ENCODE data around the gene NAA25. TPM values are rescaled to one million over a fixed set of nuclear protein-coding genes. Genes with fewer than 3 reads are reported as not detected.

NAA25 gene
- total RNA-seq, 4 donors from 2014 or later: 21.1 to 68.6 (median 29.0) TPM

DNA sequence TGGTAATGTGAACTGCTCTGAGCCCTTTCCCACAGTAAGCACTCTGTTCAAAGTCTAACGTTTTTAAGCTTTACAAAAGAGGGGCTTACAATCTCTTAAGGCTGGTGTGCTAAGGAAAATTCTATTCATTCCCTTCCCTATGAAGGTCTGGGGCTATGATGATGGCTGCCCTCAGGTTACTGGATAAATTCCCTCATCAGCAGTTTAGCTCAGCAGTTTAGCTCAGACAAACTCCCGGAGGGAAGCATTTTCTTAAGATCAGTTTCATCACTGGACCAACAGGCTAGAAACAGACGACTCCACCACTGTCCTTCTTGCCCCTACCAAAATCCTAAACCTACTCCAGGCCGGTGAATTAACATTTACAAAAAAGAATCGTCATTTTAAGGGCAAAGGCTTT lies 76.3 kb downstream of the NAA25 start:
- H3K4me3 ChIP-seq: no peak overlapping the region
- no peaks in the 10 kb centered on the region for H3K9me3 ChIP-seq
- DNase-seq (ENCODE audit: low spot score in 2 of 2): no peak
- H3K27ac ChIP-seq: no peak overlapping the region
- peaks cover 67% of the 10 kb centered on the region for H3K36me3 ChIP-seq
- no peaks in the 10 kb centered on the region for H3K4me1 ChIP-seq
- no peak for TF ChIP-seq POLR2AphosphoS5 (IDR thresholded peaks at IDR 0.05)
- TF ChIP-seq EP300 (IDR thresholded peaks at IDR 0.05): no peak
- TF ChIP-seq POLR2A (IDR thresholded peaks at IDR 0.05): no peak
- TF ChIP-seq, protein P1, sequence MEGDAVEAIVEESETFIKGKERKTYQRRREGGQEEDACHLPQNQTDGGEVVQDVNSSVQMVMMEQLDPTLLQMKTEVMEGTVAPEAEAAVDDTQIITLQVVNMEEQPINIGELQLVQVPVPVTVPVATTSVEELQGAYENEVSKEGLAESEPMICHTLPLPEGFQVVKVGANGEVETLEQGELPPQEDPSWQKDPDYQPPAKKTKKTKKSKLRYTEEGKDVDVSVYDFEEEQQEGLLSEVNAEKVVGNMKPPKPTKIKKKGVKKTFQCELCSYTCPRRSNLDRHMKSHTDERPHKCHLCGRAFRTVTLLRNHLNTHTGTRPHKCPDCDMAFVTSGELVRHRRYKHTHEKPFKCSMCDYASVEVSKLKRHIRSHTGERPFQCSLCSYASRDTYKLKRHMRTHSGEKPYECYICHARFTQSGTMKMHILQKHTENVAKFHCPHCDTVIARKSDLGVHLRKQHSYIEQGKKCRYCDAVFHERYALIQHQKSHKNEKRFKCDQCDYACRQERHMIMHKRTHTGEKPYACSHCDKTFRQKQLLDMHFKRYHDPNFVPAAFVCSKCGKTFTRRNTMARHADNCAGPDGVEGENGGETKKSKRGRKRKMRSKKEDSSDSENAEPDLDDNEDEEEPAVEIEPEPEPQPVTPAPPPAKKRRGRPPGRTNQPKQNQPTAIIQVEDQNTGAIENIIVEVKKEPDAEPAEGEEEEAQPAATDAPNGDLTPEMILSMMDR (IDR thresholded peaks at IDR 0.05): no peak
- H3K27me3 ChIP-seq: no peaks in the 10 kb centered on the region
- 89% methylated on average over 5 of the region's 5 CpGs for WGBS

DNA sequence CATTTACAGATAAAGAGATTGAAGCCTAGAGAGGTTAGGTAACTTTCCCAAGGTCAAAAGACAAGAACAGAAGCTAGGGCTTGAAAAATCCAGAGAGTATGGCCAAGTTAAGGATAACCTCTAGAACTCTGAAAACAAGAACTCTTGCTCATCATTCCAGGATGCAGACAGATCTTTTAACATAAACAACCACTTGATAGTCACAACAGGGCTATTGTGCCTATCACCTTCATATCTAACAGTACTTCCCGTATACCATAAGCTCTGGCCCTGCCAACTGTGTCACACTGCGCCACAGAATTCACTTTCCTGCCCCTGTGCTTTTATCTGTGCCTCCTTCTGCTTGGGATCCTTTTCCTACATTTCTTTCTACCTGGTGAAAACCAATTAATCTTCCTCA lies 77.1 kb downstream of the NAA25 start:
- no peak for TF ChIP-seq POLR2A (IDR thresholded peaks at IDR 0.05)
- TF ChIP-seq EP300 (IDR thresholded peaks at IDR 0.05): no peak
- TF ChIP-seq, protein P1 (IDR thresholded peaks at IDR 0.05): no peak
- TF ChIP-seq POLR2AphosphoS5 (IDR thresholded peaks at IDR 0.05): no peak
- H3K9me3 ChIP-seq: no peaks in the 10 kb centered on the region
- H3K4me3 ChIP-seq: no peak overlapping the region
- H3K36me3 ChIP-seq: peaks cover 61% of the 10 kb centered on the region
- WGBS: 66% methylated on average over 2 of the region's 2 CpGs
- H3K27ac ChIP-seq: no peak overlapping the region
- H3K4me1 ChIP-seq: no peaks in the 10 kb centered on the region
- no peak for DNase-seq (ENCODE audit: low spot score in 2 of 2)
- H3K27me3 ChIP-seq: no peaks in the 10 kb centered on the region

DNA sequence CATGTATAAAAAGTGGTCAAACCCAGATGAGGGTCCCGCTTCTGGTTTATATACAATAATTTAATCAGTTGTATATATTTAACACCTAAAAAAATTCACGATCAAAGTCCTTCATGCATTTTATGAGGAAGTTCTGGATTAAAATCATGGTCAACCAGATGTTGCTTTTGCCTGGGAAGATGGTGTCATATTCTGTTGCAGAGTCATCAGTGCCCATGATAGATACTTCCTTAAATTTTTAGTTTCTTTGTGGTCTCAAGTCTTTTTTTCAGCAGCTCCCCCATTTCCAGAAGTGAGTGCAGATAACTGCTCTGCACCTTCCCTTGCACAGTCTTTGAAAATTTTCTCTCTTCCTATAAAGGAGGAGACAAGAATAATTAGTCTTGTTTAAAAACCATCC lies 79.3 kb downstream of the NAA25 start:
- H3K27me3 ChIP-seq: no peaks in the 10 kb centered on the region
- no peak overlapping the region for H3K4me3 ChIP-seq
- TF ChIP-seq POLR2A (IDR thresholded peaks at IDR 0.05) (no peak), POLR2AphosphoS5 (IDR thresholded peaks at IDR 0.05) (no peak), EP300 (IDR thresholded peaks at IDR 0.05) (no peak)
- TF ChIP-seq, protein P1 (IDR thresholded peaks at IDR 0.05): no peak
- DNase-seq (ENCODE audit: low spot score in 2 of 2): no peak
- H3K36me3 ChIP-seq: peaks cover 53% of the 10 kb centered on the region
- no peaks in the 10 kb centered on the region for H3K9me3 ChIP-seq
- no peak overlapping the region for H3K27ac ChIP-seq
- WGBS: 90% methylated on average over 2 of the region's 2 CpGs
- H3K4me1 ChIP-seq: no peaks in the 10 kb centered on the region

DNA sequence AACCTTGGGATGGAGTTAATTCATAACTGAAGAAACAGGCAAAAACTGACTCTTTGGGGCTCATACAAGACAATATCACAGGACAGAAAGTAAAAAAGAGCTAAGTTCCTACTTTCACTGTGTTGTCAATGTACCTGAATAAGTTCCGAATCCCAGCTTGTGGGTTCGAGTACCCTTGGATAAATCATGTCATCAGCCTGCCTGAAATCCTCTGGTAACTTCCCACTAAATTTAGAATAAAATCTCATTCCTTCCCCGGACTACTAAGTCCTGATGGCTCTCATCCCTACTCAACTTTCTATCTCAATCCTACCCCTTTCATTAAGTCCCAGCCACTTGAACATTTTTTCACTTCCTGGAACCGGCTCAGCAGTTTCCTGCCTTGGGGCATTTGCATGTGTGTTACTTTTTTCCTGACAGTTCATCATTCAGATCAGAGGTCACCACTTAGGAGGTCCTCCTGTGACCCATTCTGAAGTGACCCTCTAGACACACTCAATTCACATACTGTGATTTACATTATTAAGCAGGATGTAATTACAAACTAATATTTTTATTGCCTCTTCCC lies 82.7 kb downstream of the NAA25 start:
- TF ChIP-seq EP300 (IDR thresholded peaks at IDR 0.05): no peak
- Histone ChIP-seq H3K27me3 (no peaks in the 10 kb centered on the region), H3K4me1 (no peaks in the 10 kb centered on the region), H3K27ac (no peak overlapping the region), H3K36me3 (peaks cover 50% of the 10 kb centered on the region), H3K9me3 (no peaks in the 10 kb centered on the region), H3K4me3 (no peak overlapping the region)
- WGBS: 66% methylated on average over 4 of the region's 4 CpGs
- no peak for DNase-seq (ENCODE audit: low spot score in 2 of 2)

DNA sequence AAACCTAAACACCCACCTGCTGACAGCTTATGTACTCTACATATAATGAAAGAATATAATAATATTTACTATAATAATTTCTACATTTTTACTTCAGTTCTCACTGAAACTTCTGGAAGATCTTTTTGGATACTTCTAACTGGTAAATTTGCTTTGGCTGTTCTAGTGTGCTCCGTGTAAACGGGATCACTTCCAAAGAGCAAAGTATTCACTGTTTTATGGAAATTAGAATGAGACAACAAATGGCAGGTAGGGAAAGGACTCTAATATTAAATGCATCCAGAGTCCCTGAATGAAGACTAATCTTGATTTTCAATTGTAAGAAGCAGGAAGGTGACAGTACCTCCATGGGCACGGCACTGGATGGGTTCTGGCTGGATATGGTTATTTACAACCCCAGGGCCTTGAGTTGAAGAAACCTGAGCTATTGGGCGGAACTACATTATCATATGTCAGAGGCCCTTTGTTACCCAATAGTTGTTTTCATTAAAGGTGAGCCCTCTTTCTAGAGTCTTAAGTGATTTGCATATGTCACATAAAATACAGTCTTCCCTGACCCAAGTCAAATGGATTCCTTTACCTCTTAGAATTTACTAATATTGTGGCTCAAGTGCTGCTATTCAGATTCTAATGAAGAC lies 84.7 kb downstream of the NAA25 start:
- Histone ChIP-seq H3K27ac (no peak overlapping the region), H3K36me3 (peaks cover 53% of the 10 kb centered on the region), H3K4me1 (no peaks in the 10 kb centered on the region), H3K4me3 (no peak overlapping the region), H3K27me3 (no peaks in the 10 kb centered on the region), H3K9me3 (no peaks in the 10 kb centered on the region)
- DNase-seq (ENCODE audit: low spot score in 2 of 2): no peak
- TF ChIP-seq, protein P1 (IDR thresholded peaks at IDR 0.05): no peak
- no peak for TF ChIP-seq POLR2A (IDR thresholded peaks at IDR 0.05)
- TF ChIP-seq POLR2AphosphoS5 (IDR thresholded peaks at IDR 0.05): no peak
- no peak for TF ChIP-seq EP300 (IDR thresholded peaks at IDR 0.05)
- 85% methylated on average over 4 of the region's 4 CpGs for WGBS
